ENCODE results near the gene NFAM1.

NFAM1 gene

DNA sequence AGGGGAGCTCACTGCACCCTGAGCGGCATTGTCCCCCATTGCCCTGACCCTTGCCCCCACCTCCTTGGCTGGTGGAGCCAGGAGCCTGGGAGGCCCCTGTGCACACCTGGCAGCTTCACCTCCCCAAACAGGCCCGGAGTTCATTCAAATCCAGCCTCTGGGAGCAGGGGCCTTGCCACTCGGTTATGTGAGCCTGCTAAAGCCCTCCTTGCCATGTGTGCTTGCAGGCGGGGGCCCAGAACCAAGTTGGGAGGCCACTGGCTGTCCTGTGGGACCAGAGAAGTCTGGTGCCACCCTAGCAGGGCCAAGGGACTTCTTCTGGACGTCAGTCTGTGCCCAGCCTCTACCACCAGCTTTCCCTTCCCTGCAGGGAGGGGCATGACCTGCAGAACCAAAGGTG, 48.9 kb downstream of the NFAM1 start:
- no peak for DNase-seq (ENCODE audit: low spot score)

GRCh38 chr22:42380769-42381551, 51.2 kb downstream of the NFAM1 start:
- no peak for DNase-seq (ENCODE audit: low spot score)

DNA sequence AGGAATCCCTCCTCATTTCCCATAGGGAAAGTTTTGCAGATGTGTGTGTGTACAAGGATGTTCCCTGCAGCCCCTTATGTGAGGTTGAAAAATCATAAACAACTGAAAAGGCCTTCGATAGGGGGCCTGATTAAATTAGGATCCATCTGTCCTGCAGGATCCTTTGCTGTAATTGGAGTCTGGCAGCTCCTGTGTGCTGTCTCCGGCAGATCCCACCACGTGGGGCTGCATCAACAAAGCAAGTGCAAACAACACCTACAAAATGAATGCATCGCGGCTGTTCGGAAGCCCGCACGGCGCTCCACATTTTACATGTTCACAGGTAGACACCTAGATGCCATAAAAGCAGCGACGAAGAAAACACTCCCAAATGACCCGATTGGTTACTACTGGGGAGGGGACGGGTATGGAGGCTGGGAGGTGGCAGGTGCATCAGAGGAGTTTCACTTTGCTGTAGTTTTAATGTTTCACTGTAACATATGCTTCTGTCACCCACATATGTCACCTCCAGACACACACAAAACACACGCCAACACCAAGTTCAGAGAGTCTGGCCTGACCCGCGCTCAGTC, 52.2 kb downstream of the NFAM1 start:
- DNase-seq (ENCODE audit: low spot score): no peak

- no peak for DNase-seq (ENCODE audit: low spot score)
Observed at GRCh38 chr22:42376711-42377554, 55.3 kb downstream of the NFAM1 start.

DNA sequence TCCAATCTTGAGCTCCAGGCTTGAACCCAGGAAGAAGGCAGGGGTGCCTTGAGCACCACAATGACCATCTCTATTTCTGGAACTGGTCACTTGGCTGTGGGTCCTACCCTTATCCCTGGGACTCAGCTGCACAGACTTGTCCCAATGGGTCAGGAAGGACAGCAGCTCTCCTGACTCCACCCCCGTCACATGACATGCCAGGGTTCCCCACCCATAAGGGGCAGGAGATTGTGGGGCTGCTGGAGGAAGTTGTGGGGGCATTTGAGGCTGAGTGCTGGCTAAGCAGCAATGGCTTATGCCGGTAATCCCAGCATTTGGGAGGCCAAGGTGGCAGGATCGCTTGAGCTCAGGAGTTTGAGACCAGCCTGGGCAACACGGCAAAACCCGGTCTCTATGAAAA, 56.2 kb downstream of the NFAM1 start:
- no peak for DNase-seq (ENCODE audit: low spot score)

GRCh38 chr22:42372976-42373375, 59.2 kb downstream of the NFAM1 start:
- DNase-seq (ENCODE audit: low spot score): no peak

- DNase-seq (ENCODE audit: low spot score): no peak
Observed at GRCh38 chr22:42371501-42371900, 60.7 kb downstream of the NFAM1 start.

GRCh38 chr22:42371099-42371498, 61.1 kb downstream of the NFAM1 start:
- no peak for DNase-seq (ENCODE audit: low spot score)

- DNase-seq (ENCODE audit: low spot score): peak; percentile 94
Observed at GRCh38 chr22:42369250-42370041, 62.8 kb downstream of the NFAM1 start.

- DNase-seq (ENCODE audit: low spot score): peak; percentile 15
Observed at GRCh38 chr22:42368379-42369249, 63.6 kb downstream of the NFAM1 start.

DNA sequence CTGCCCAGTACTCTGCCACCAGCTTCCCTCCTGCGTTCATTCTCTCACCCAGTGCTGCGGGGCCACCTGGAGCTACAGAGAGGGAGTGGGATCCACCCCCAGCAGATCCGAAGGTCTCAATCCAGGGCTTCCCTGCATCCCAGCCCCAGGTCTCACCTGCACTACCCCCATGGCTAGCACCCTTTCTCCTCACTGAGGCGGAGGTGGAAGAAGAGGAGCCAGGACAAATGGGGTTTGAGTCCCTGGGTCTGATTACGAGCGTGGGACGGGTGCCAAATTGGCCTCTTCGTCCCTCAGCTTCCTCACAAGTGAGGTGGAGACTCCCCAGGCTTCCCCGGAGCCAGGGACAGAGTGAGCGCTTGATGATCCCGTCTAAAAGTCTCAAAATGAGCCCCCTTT, 64.2 kb downstream of the NFAM1 start:
- peak; percentile 21 for DNase-seq (ENCODE audit: low spot score)

GRCh38 chr22:42366806-42367581, 65.2 kb downstream of the NFAM1 start:
- DNase-seq (ENCODE audit: low spot score): no peak

DNA sequence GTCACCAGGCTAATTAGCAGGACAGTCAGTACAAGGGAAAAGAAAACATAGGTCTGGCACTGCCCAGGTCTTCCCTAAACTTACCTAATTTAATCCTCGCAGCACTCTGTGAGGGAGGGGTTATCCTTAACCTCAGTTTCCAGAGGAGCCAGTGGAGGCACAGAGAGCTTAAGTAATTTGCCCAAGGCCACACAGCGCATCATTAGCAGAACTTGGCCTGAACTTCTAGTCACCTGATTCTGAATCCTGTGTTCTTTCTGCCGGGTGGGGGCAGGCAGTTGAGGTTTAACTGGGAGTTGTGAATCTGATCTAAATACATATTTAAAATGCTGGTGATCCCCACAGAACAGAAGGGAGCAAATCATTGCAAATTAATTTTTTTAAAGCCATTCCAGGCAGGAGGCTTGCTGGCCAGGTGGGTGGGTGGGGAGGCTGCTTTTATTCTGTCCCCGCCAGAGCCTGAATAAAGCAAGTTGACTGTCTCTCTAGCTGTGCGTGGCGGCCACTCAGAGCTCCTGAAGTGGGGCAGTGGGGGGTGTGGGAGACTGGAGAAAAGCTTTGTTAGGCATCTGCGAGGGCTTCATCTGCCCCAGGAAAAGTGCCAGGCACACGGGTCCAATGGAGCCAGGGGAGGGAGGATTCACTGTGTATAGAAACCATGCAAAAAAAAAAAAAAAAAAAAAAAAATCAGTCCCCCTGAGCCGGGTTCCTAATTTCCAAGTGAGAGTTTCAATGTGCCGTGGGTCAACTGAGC, 66.1 kb downstream of the NFAM1 start:
- no peak for DNase-seq (ENCODE audit: low spot score)

DNA sequence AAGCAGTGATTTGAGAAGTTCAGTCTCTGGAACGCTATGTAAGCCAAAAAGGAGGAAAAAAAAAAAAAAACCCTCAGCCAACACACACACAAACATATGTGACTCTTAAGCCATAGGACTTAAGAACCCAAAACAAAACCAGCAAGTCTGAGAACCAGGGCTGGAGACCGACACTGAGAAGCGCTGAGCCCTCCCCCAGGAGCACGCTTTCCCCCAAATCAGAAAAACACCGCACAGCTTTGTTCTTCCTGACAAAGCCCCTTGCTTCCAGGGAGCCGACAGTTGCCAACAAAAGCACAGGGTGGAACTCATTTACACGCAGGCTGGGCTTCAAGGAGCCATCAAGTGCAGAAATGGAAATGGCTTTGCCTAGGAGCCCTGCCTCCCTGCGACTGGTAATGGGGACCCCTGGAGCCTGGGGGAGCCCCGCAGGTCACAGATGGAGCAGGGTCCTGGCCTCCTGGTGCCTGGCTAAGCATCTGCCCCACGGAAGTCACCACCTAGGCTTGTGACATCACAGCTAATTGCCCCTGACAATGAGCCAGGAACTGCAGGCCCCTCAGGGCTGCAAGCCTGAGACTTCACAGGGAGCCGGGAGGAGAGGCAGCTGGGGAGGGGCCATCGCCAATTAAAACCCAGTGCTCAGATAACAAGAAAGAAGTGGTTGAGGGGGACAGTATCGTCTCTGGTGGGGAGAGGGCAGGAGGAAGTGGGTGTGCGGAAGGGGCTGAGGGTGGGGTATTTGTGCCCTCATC, 66.9 kb downstream of the NFAM1 start:
- no peak for DNase-seq (ENCODE audit: low spot score)

DNA sequence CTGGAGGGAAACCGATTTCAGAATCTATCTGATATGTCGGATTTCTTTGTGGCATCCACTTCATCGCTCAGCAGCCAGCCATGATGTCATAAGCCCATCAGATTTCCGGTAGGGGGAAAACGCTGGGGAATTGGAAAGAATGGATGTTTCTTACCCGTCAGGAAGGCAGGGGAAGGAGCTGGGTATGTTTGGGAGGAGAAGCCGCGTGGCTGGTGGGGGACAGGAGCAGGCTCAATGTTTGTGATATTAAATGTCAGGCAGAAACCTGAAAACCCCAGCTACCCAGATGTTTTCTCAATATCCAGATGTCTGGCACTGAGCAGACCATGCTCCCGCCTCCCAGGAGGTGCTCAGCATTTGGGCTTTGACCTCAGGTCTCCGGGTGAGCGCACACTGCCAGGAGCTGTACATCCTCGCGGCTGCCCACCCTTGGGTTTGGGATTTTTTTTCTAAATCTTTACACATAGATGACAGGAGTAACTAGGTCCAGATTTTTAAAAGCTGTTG, 67.5 kb downstream of the NFAM1 start:
- no peak for DNase-seq (ENCODE audit: low spot score)

- DNase-seq (ENCODE audit: low spot score): no peak
Observed at GRCh38 chr22:42363892-42364291, 68.3 kb downstream of the NFAM1 start.

DNA sequence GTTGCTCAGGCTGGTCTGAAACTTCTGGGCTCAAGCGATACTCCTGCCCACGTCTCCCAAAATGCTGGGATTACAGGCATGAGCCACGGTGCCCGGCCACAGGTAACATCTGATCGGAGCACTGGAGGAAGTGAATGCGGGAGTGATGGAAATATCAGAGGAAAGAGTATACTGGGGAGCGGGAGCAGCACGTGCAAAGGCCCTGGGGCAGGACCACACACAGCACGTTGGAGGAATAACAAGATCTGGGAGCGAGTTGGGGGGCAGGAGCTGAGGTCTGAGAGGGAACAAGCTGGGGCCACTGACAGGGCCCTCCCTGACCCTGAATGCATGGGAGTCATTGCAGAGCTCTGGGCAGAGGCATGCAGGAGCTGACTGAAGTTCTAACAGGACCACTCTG, 70.7 kb downstream of the NFAM1 start:
- no peak for DNase-seq (ENCODE audit: low spot score)

DNA sequence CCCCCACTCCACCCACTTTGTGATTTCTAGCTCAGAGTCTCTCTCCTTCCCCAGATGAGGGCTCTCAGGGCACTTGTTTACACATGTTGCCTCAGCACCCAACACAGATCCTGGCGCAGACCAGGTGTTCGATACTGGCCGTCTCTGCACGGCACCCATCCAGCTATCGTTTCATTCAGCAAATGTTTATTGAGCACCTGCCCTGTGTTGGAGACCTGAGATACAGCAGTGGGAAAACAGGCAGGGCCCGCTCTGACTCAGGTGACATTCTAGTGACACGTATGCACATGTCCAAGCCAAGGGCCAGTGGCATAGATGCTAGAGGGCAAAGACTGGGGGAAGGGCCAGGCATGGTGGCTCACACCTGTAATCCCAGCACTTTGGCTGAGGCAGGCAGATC, 71.9 kb downstream of the NFAM1 start:
- DNase-seq (ENCODE audit: low spot score): no peak
